Transverse colon (tissue), 4 donors: ENCODE measurements around the gene CTNNA1.

Experiments used
- CTCF ChIP-seq, 5 experiments: fragments of 200-600 bp in 3 of 5; fragments of 450-650 bp in 2 of 5; sonication (generic) in 3 of 5; IDR thresholded peaks; 1 replicate in 2 of 5; 2 replicates in 3 of 5; pipeline ENCODE4 v1.5.1; 2016 to 2017; ENCODE audit warnings: antibody characterized with exemption in 5 of 5, inconsistent platforms in 3 of 5, mild to moderate bottlenecking in 2 of 5, moderate library complexity in 1 of 5
- EP300 ChIP-seq: sonication (generic); formaldehyde crosslinking; IDR thresholded peaks from one replicate; pipeline ENCODE4 v1.6.1; 2017; ENCODE audit warnings: antibody characterized with exemption, low read depth
- POLR2A ChIP-seq: fragments of 450-650 bp; IDR thresholded peaks from one replicate; pipeline ENCODE4 v1.6.1; 2016; ENCODE audit warnings: antibody characterized with exemption, mild to moderate bottlenecking, moderate library complexity
- POLR2AphosphoS5 ChIP-seq, 3 donors: sonication (generic); formaldehyde crosslinking; IDR thresholded peaks; one replicate each; pipeline ENCODE4 v1.6.1; 2016; ENCODE audit warnings: antibody characterized with exemption in 3 of 3

GRCh38 chr5:138869763-138870500 lies 116.7 kb downstream of the CTNNA1 start:
- no peak for TF ChIP-seq POLR2AphosphoS5 (IDR thresholded peaks at IDR 0.05)
- no peak for TF ChIP-seq CTCF (IDR thresholded peaks at IDR 0.05)
- no peak for TF ChIP-seq POLR2A
- TF ChIP-seq EP300 = no peak
